DOHH2 (cell line): ENCODE data around the gene CAPG.
"Not testable (repeated sequence)": the region's sequence is repeated elsewhere in the genome, so short reads cannot be mapped to it uniquely, and the experiment has no call there.

Source experiments
- H3F3A ChIP-seq: fragments of 200-600 bp; sonication (generic), shearing (Covaris generic); 2 replicates; pipeline ENCODE4 v1.6.0; 2016; ENCODE audit warnings: antibody characterized with exemption, mild to moderate bottlenecking; ENCODE audit not compliant: control insufficient read depth, insufficient read depth
- H3K27ac ChIP-seq: fragments of 200-600 bp; sonication (generic); 2 replicates; pipeline ENCODE4 v1.5.1; 2014; ENCODE audit warnings: low read depth, mild to moderate bottlenecking, low read length, moderate library complexity
- H3K27me3 ChIP-seq: fragments of 200-600 bp; sonication (generic); 2 replicates; pipeline ENCODE4 v1.6.1; 2014; ENCODE audit warnings: mild to moderate bottlenecking, low read length, mixed read lengths; ENCODE audit not compliant: control insufficient read depth
- H3K36me3 ChIP-seq: fragments of 200-600 bp; sonication (generic); 2 replicates; pipeline ENCODE4 v1.6.1; 2014; ENCODE audit warnings: mild to moderate bottlenecking, low read length, moderate library complexity, mixed read lengths; ENCODE audit not compliant: control insufficient read depth
- H3K4me1 ChIP-seq: fragments of 200-600 bp; sonication (generic); 2 replicates; pipeline ENCODE4 v1.6.1; 2014; ENCODE audit warnings: mild to moderate bottlenecking, low read length, mixed read lengths; ENCODE audit not compliant: control insufficient read depth
- H3K4me2 ChIP-seq: fragments of 200-600 bp; sonication (generic); 2 replicates; pipeline ENCODE4 v1.6.0; 2014; ENCODE audit warnings: mild to moderate bottlenecking, low read length, moderate library complexity
- H3K4me3 ChIP-seq: fragments of 200-600 bp; sonication (generic); 2 replicates; pipeline ENCODE4 v1.5.1; 2014; ENCODE audit warnings: mild to moderate bottlenecking, low read length, mixed read lengths
- H3K79me2 ChIP-seq: fragments of 200-600 bp; sonication (generic); 2 replicates; pipeline ENCODE4 v1.6.1; 2014; ENCODE audit warnings: mild to moderate bottlenecking, low read length, mixed read lengths; ENCODE audit not compliant: control insufficient read depth
- H3K9me2 ChIP-seq: fragments of 200-600 bp; sonication (generic); replicated peaks from 2 replicates; pipeline ENCODE4 v1.6.1; 2014; ENCODE audit warnings: mild to moderate bottlenecking, low read length, mixed read lengths; ENCODE audit not compliant: control insufficient read depth
- H3K9me3 ChIP-seq: fragments of 200-600 bp; sonication (generic); 2 replicates; pipeline ENCODE4 v1.6.1; 2014; ENCODE audit warnings: antibody characterized with exemption, low read length, mixed read lengths; ENCODE audit not compliant: control insufficient read depth, insufficient read depth
- H4K20me1 ChIP-seq: fragments of 200-600 bp; sonication (generic); 2 replicates; pipeline ENCODE4 v1.6.0; 2014; ENCODE audit warnings: low read depth, mild to moderate bottlenecking, antibody characterized with exemption, low read length, moderate library complexity; ENCODE audit not compliant: control insufficient read depth, insufficient read depth
- EZH2phosphoT487 ChIP-seq: fragments of 200-600 bp; sonication (generic); IDR thresholded peaks from 2 replicates; pipeline ENCODE4 v1.6.1; 2017; ENCODE audit warnings: borderline replicate concordance, mild to moderate bottlenecking, antibody characterized with exemption, low read length, moderate library complexity, mixed read lengths
- TF ChIP-seq, protein P1 (sequence below): fragments of 200-600 bp; sonication (generic); IDR thresholded peaks from one replicate; pipeline ENCODE4 v1.5.1; 2014; ENCODE audit warnings: antibody characterized with exemption, mild to moderate bottlenecking, low read depth, low read length; ENCODE audit not compliant: poor library complexity, severe bottlenecking

CAPG gene

DNA sequence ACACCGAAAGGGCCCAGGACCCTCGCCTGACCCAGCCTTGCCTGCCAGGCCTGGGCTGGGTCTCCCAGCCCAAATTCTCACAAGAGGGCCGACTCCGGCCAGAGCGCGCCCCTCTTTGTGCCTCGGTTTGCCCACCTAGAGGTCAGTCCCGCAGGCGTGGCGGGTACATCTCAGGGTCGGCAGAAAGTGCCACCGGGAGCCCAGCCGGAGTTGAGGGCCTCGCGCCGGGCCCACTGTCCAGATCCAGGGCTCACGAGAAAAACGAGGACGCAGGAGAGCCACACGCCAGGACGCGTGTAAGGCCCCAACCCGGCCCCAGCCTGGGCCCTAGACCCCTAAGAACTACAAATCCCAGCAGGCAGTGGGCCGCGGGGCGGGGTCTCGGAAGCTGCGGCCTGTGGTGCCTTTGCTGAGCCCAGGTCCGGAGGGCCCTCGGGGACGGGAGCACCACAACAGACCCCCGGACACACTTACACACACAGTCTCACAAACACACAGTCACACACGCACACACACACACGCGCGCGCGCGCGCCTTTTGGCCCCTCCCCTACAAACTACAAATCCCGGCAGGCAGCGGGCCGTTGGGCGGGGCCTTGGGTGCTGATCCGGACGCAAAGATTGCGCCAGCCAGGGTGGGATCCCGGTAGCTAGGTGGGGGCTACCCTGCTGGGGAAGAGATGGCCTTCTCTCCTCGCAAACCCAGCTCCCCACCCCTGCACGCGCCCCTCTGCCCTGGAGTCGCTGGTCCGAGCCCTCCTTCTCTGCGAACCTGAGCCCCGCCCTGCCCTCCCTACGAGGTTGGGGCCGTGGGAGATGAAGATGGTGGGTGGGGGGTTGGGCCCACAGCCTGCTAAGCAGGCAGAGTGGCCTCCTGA is 8.2 kb upstream of the CAPG start, which contains the start of gene SH2D6:
Gene SH2D6, plus strand, starts transcription at position 583 of the 877 bp plus-strand sequence. CDS start 10,752 bp downstream, outside the sequence.
- TF ChIP-seq EZH2phosphoT487: no peak
- TF ChIP-seq, protein P1, sequence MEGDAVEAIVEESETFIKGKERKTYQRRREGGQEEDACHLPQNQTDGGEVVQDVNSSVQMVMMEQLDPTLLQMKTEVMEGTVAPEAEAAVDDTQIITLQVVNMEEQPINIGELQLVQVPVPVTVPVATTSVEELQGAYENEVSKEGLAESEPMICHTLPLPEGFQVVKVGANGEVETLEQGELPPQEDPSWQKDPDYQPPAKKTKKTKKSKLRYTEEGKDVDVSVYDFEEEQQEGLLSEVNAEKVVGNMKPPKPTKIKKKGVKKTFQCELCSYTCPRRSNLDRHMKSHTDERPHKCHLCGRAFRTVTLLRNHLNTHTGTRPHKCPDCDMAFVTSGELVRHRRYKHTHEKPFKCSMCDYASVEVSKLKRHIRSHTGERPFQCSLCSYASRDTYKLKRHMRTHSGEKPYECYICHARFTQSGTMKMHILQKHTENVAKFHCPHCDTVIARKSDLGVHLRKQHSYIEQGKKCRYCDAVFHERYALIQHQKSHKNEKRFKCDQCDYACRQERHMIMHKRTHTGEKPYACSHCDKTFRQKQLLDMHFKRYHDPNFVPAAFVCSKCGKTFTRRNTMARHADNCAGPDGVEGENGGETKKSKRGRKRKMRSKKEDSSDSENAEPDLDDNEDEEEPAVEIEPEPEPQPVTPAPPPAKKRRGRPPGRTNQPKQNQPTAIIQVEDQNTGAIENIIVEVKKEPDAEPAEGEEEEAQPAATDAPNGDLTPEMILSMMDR: no peak
- H3K27ac ChIP-seq: peak within 1 kb of the TSS; percentile 59
- H3K79me2 ChIP-seq: peaks cover 6% of the 10 kb centered on the region
- peaks cover 5% of the 10 kb centered on the region for H3F3A ChIP-seq
- H4K20me1 ChIP-seq: no peaks in the 10 kb centered on the region
- peaks cover 10% of the 10 kb centered on the region for H3K27me3 ChIP-seq
- no peaks in the 10 kb centered on the region for H3K9me3 ChIP-seq
- no peaks in the 10 kb centered on the region for H3K36me3 ChIP-seq
- peak within 1 kb of the TSS; percentile 92 for H3K4me2 ChIP-seq
- no peaks in the 10 kb centered on the region for H3K9me2 ChIP-seq
- peak within 1 kb of the TSS; percentile 79 for H3K4me3 ChIP-seq
- peaks cover 40% of the 10 kb centered on the region for H3K4me1 ChIP-seq

DNA sequence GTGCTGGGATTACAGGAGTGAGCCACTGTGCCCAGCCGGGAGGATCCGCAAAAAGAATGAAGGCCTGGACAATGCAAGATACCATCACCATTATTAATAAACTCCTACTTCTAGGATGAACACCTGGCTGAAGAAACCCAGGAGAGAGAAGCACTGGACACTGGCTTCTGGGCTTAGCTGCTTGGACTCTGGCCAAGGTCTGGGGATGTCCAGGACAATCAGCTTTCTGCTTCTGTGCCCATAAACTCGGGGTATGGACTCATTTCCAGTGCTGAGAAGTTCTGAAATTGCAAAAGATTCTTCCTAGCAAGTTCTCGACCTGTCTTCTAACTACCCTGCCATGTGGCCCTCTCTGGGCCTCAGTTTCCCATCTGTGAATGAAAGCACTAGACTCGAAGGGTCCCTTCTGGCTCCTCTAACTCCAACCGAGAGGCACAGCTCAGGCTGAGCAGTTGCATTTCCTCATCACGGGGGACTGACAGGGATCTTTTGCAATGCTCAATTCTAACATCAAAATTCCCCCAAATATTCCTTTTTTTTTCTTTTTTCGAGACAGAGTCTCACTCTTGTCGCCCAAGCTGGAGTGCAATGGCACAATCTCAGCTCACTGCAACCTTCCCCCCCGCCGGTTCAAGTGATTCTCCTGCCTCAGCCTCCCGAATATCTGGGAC is 5.9 kb upstream of the CAPG start:
- no peak overlapping the region for H3K27ac ChIP-seq
- peaks cover 6% of the 10 kb centered on the region for H3K79me2 ChIP-seq
- H3K4me3 ChIP-seq: no peak overlapping the region
- no peak overlapping the region for H3K4me2 ChIP-seq
- peaks cover 39% of the 10 kb centered on the region for H3K4me1 ChIP-seq
- no peaks in the 10 kb centered on the region for H3K36me3 ChIP-seq
- peaks cover 20% of the 10 kb centered on the region for H3K27me3 ChIP-seq
- H3K9me2 ChIP-seq: no peaks in the 10 kb centered on the region
- TF ChIP-seq, protein P1: no peak
- no peak for TF ChIP-seq EZH2phosphoT487
- H3K9me3 ChIP-seq: no peaks in the 10 kb centered on the region
- H4K20me1 ChIP-seq: no peaks in the 10 kb centered on the region
- H3F3A ChIP-seq: peaks cover 5% of the 10 kb centered on the region

DNA sequence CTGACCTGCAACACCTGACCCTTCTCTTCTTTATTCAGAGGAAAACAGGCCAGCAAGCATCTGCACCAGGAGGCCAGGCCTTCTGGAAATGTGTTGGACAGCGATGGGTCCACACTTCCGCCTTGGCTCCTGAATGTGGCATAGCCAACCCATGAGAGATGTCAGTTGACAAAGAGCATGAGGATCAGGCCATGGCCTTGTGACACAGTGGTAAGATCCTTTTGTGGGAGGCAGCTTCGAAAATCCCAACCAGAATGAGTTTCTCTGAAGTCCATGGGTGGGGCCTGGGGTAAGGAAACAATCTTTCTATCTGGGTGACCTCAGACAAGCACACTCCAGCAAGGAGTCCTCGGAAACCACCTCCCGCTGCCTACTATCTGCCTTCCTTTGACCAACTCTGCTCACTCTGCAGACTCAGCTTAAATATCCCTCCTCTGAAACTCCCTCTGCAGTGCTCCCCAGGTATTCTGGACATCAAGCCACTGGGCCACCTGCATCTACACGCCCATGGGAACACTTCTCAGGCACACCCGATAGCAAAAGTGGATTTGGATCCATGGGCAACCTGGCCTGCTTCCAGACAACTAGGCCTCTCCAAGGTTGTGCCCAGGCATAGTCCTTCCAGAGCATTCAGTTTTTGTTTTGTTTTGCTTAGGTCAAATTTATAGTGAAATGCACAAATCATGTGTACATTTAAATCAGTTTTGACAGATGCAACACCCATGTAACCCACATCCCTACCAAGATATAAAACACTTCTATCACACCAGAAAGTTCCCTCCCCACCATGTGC is 4.8 kb upstream of the CAPG start:
- TF ChIP-seq EZH2phosphoT487: no peak
- TF ChIP-seq, protein P1: no peak

DNA sequence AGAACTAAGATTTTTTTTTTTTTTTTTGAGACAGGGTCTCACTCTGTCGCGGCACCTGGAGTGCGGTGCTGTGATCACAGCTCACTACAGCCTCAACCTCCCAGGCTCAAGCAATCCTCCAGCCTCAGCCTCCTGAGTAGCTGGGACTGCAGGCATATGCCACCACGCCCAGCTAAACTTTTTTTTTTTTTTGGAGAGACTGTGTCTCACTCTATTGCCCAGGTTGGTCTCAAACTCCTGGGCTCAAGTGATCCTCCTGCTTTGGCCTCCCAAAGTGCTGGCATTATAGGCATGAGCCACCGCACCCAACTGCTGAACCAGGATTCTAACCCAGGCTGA is 4.2 kb upstream of the CAPG start:
- not testable (repeated sequence) for H3K36me3 ChIP-seq, H3K79me2 ChIP-seq, H3K4me2 ChIP-seq, H3F3A ChIP-seq, H3K9me3 ChIP-seq, H3K27ac ChIP-seq, H3K9me2 ChIP-seq, H3K4me3 ChIP-seq, H4K20me1 ChIP-seq
- peaks cover 33% of the 10 kb centered on the region for H3K4me1 ChIP-seq
- peaks cover 20% of the 10 kb centered on the region for H3K27me3 ChIP-seq

More for the DNA sequence above, 4.8 kb upstream of the CAPG start:
- peaks cover 33% of the 10 kb centered on the region for H3K4me1 ChIP-seq
- H3F3A ChIP-seq: peaks cover 5% of the 10 kb centered on the region
- H3K27me3 ChIP-seq: peaks cover 20% of the 10 kb centered on the region
- H3K4me2 ChIP-seq: no peak overlapping the region
- no peaks in the 10 kb centered on the region for H4K20me1 ChIP-seq
- H3K27ac ChIP-seq: no peak overlapping the region
- no peaks in the 10 kb centered on the region for H3K36me3 ChIP-seq
- H3K9me3 ChIP-seq: no peaks in the 10 kb centered on the region
- H3K79me2 ChIP-seq: peaks cover 6% of the 10 kb centered on the region
- no peak overlapping the region for H3K4me3 ChIP-seq
- H3K9me2 ChIP-seq: no peaks in the 10 kb centered on the region
